Suppressor macrophage treated with lipopolysaccharide for 1 hour (primary cell): Measurements from ENCODE around the gene IGSF3.

Experiments used
- DNase-seq, 3 donors: peaks; one replicate each; pipeline ENCODE4 v3.0.0-alpha.2; 2020 to 2022

IGSF3 gene

GRCh38 chr1:116686175-116686574 lies 18.6 kb upstream of the IGSF3 start:
- no peak for DNase-seq

GRCh38 chr1:116684575-116684974 lies 17.0 kb upstream of the IGSF3 start:
- no peak for DNase-seq

GRCh38 chr1:116682641-116683221 lies 15.2 kb upstream of the IGSF3 start:
- DNase-seq = peak in 1 of 3 donors; percentile 22

- DNase-seq = no peak
Measured at GRCh38 chr1:116681343-116681899, 13.9 kb upstream of the IGSF3 start.

GRCh38 chr1:116680752-116681151 lies 13.2 kb upstream of the IGSF3 start:
- peak; percentile 41 to 55 (median 49) for DNase-seq

- no peak for DNase-seq
Measured at GRCh38 chr1:116679828-116680628, 12.5 kb upstream of the IGSF3 start.

GRCh38 chr1:116679091-116679827 lies 11.7 kb upstream of the IGSF3 start:
- no peak for DNase-seq

- DNase-seq = no peak
Measured at GRCh38 chr1:116678732-116679090, 11.2 kb upstream of the IGSF3 start.

- no peak for DNase-seq
Measured at GRCh38 chr1:116677474-116678062, 10.0 kb upstream of the IGSF3 start.

- DNase-seq = no peak
Measured at GRCh38 chr1:116676291-116676690, 8.8 kb upstream of the IGSF3 start.

- DNase-seq = no peak
Measured at GRCh38 chr1:116674751-116675150, 7.2 kb upstream of the IGSF3 start.

- no peak for DNase-seq
Measured at GRCh38 chr1:116674011-116674531, 6.5 kb upstream of the IGSF3 start.

- no peak for DNase-seq
Measured at GRCh38 chr1:116671912-116672311, 4.4 kb upstream of the IGSF3 start.

- no peak for DNase-seq
Measured at GRCh38 chr1:116671072-116671760, 3.7 kb upstream of the IGSF3 start.

- DNase-seq = no peak
Measured at GRCh38 chr1:116668277-116668676, 744 bp upstream of the IGSF3 start.

GRCh38 chr1:116667078-116667574 lies 407 bp downstream of the IGSF3 start:
- DNase-seq = peak in 1 of 3 donors; percentile 28

GRCh38 chr1:116666187-116667077 lies 1.1 kb downstream of the IGSF3 start:
- peak in 1 of 3 donors; percentile 31 for DNase-seq

- no peak for DNase-seq
Measured at GRCh38 chr1:116664978-116665371, 2.6 kb downstream of the IGSF3 start.

GRCh38 chr1:116664366-116664977 lies 3.1 kb downstream of the IGSF3 start:
- DNase-seq = no peak

- no peak for DNase-seq
Measured at GRCh38 chr1:116663821-116664220, 3.7 kb downstream of the IGSF3 start.

- DNase-seq = no peak
Measured at GRCh38 chr1:116661633-116662032, 5.9 kb downstream of the IGSF3 start.
